ENCODE data around the gene RTEL1.

The RTEL1 gene

GRCh38 chr20:63663332-63664066, 5.4 kb downstream of the RTEL1 start:
- Histone ChIP-seq H3K36me3 (ENCODE audit: insufficient read depth, low read length) (peaks cover 58% of the 10 kb centered on the region), H3K9me3 (ENCODE audit: low read length) (no peaks in the 10 kb centered on the region), H3K4me2 (ENCODE audit: low read length) (no peak overlapping the region), H3K9me2 (ENCODE audit: low read depth, low read length) (no peaks in the 10 kb centered on the region), H3K4me3 (ENCODE audit: low read depth, low read length, poor library complexity, severe bottlenecking) (no peak overlapping the region), H2AFZ (ENCODE audit: low read length) (no peak overlapping the region), H3F3A (ENCODE audit: insufficient read depth, low read length) (no peaks in the 10 kb centered on the region), H3K79me2 (ENCODE audit: insufficient read depth, low read length) (no peaks in the 10 kb centered on the region), H3K27me3 (ENCODE audit: insufficient read depth, low read length) (no peaks in the 10 kb centered on the region), H3K27ac (ENCODE audit: low read depth, low read length, poor library complexity, severe bottlenecking) (no peak overlapping the region), H3K4me1 (ENCODE audit: insufficient read depth, low read length, severe bottlenecking) (peaks cover 11% of the 10 kb centered on the region), H4K20me1 (ENCODE audit: insufficient read depth, low read length) (no peaks in the 10 kb centered on the region), H3K9ac (ENCODE audit: low read length) (no peak overlapping the region)
- TF ChIP-seq CTCF (IDR thresholded peaks at IDR 0.05; ENCODE audit: low read length) (no peak), EZH2 (IDR thresholded peaks at IDR 0.05; ENCODE audit: borderline replicate concordance, low read length) (no peak)

GRCh38 chr20:63664143-63664851, 6.2 kb downstream of the RTEL1 start:
- Histone ChIP-seq H3K4me1 (ENCODE audit: insufficient read depth, low read length, severe bottlenecking) (peaks cover 5% of the 10 kb centered on the region), H3K36me3 (ENCODE audit: insufficient read depth, low read length) (peaks cover 66% of the 10 kb centered on the region), H3K79me2 (ENCODE audit: insufficient read depth, low read length) (no peaks in the 10 kb centered on the region), H2AFZ (ENCODE audit: low read length) (no peak overlapping the region), H3F3A (ENCODE audit: insufficient read depth, low read length) (no peaks in the 10 kb centered on the region), H4K20me1 (ENCODE audit: insufficient read depth, low read length) (no peaks in the 10 kb centered on the region), H3K27ac (ENCODE audit: low read depth, low read length, poor library complexity, severe bottlenecking) (no peak overlapping the region), H3K9me2 (ENCODE audit: low read depth, low read length) (no peaks in the 10 kb centered on the region), H3K4me2 (ENCODE audit: low read length) (no peak overlapping the region), H3K9ac (ENCODE audit: low read length) (no peak overlapping the region), H3K27me3 (ENCODE audit: insufficient read depth, low read length) (no peaks in the 10 kb centered on the region), H3K4me3 (ENCODE audit: low read depth, low read length, poor library complexity, severe bottlenecking) (no peak overlapping the region), H3K9me3 (ENCODE audit: low read length) (no peaks in the 10 kb centered on the region)
- no peak for TF ChIP-seq CTCF (IDR thresholded peaks at IDR 0.05; ENCODE audit: low read length)
- no peak for TF ChIP-seq EZH2 (IDR thresholded peaks at IDR 0.05; ENCODE audit: borderline replicate concordance, low read length)

- Histone ChIP-seq H3K4me3 (ENCODE audit: low read depth, low read length, poor library complexity, severe bottlenecking) (no peak overlapping the region), H3K4me1 (ENCODE audit: insufficient read depth, low read length, severe bottlenecking) (no peaks in the 10 kb centered on the region), H3K79me2 (ENCODE audit: insufficient read depth, low read length) (no peaks in the 10 kb centered on the region), H3K9me3 (ENCODE audit: low read length) (no peaks in the 10 kb centered on the region), H3F3A (ENCODE audit: insufficient read depth, low read length) (no peaks in the 10 kb centered on the region), H2AFZ (ENCODE audit: low read length) (no peak overlapping the region), H4K20me1 (ENCODE audit: insufficient read depth, low read length) (no peaks in the 10 kb centered on the region), H3K4me2 (ENCODE audit: low read length) (no peak overlapping the region), H3K9ac (ENCODE audit: low read length) (no peak overlapping the region), H3K27ac (ENCODE audit: low read depth, low read length, poor library complexity, severe bottlenecking) (no peak overlapping the region), H3K27me3 (ENCODE audit: insufficient read depth, low read length) (no peaks in the 10 kb centered on the region), H3K9me2 (ENCODE audit: low read depth, low read length) (no peaks in the 10 kb centered on the region), H3K36me3 (ENCODE audit: insufficient read depth, low read length) (peaks cover 66% of the 10 kb centered on the region)
- TF ChIP-seq EZH2 (IDR thresholded peaks at IDR 0.05; ENCODE audit: borderline replicate concordance, low read length), result no peak
- no peak for TF ChIP-seq CTCF (IDR thresholded peaks at IDR 0.05; ENCODE audit: low read length)
Observed at GRCh38 chr20:63664861-63665594, 6.9 kb downstream of the RTEL1 start.
